HUES64 (cell line): Measurements from ENCODE around the gene S100A16.

Source experiments
- H3K27ac ChIP-seq: 2 replicates; pipeline ENCODE4 v1.7.0; 2013; ENCODE audit warnings: low read depth, low read length, inconsistent platforms
- H3K27me3 ChIP-seq: 2 replicates; pipeline ENCODE4 v1.6.1; 2013; ENCODE audit warnings: mild to moderate bottlenecking, low read length; ENCODE audit not compliant: insufficient read depth
- H3K36me3 ChIP-seq: 2 replicates; pipeline ENCODE4 v1.6.1; 2013; ENCODE audit warnings: mild to moderate bottlenecking, low read length; ENCODE audit not compliant: insufficient read depth
- H3K4me1 ChIP-seq: 2 replicates; pipeline ENCODE4 v1.6.1; 2013; ENCODE audit warnings: mild to moderate bottlenecking, low read length, moderate library complexity; ENCODE audit not compliant: insufficient read depth
- H3K4me3 ChIP-seq: 2 replicates; pipeline ENCODE4 v1.5.1; 2013; ENCODE audit warnings: mild to moderate bottlenecking, low read length, moderate library complexity
- H3K9ac ChIP-seq: 2 replicates; pipeline ENCODE4 v1.6.1; 2013; ENCODE audit warnings: mild to moderate bottlenecking, low read depth, low read length
- H3K9me3 ChIP-seq: 2 replicates; pipeline ENCODE4 v1.6.1; 2013; ENCODE audit warnings: low read depth, low read length; ENCODE audit not compliant: insufficient read depth
- WGBS: fragments of 150-250, 120-280 bp; methylation state at CpG from one replicate; pipeline ENCODE4 v1.1.7; 2013; ENCODE audit warnings: missing lambda C conversion rate; 5-methylcytosine and 5-hydroxymethylcytosine counted together

The S100A16 gene

GRCh38 chr1:153627715-153628626 lies 15.0 kb upstream of the S100A16 start, which contains the start of gene S100A1:
S100A1 (plus strand) TSS chr1:153628434; CDS start chr1:153630522, 2,088 bp downstream.
- Histone ChIP-seq H3K4me3 (peak within 1 kb of the TSS; percentile 75), H3K27me3 (no peaks in the 10 kb centered on the region), H3K9me3 (no peaks in the 10 kb centered on the region), H3K27ac (peak within 1 kb of the TSS; percentile 76), H3K9ac (peak within 1 kb of the TSS; percentile 77), H3K4me1 (peaks cover 15% of the 10 kb centered on the region), H3K36me3 (peaks cover 7% of the 10 kb centered on the region)
- WGBS, result 74% methylated on average over 10 of the region's 10 CpGs

GRCh38 chr1:153626904-153627714 lies 14.2 kb upstream of the S100A16 start, which contains the start of gene S100A13:
S100A13 (minus strand) TSS chr1:153627505; CDS start chr1:153626472, 1,033 bp downstream.
- H3K9me3 ChIP-seq, result no peaks in the 10 kb centered on the region
- H3K27ac ChIP-seq, result peak within 1 kb of the TSS; percentile 76
- 6% methylated on average over 28 of the region's 28 CpGs for WGBS
- H3K9ac ChIP-seq, result peak within 1 kb of the TSS; percentile 77
- peaks cover 15% of the 10 kb centered on the region for H3K4me1 ChIP-seq
- no peaks in the 10 kb centered on the region for H3K27me3 ChIP-seq
- H3K36me3 ChIP-seq, result peaks cover 15% of the 10 kb centered on the region
- peak within 1 kb of the TSS; percentile 75 for H3K4me3 ChIP-seq

- WGBS, result 76% methylated on average over 3 of the region's 3 CpGs
- H3K4me3 ChIP-seq, result peak overlapping the region; percentile 75
- H3K9ac ChIP-seq, result peak overlapping the region; percentile 77
- H3K9me3 ChIP-seq, result no peaks in the 10 kb centered on the region
- peaks cover 18% of the 10 kb centered on the region for H3K36me3 ChIP-seq
- H3K4me1 ChIP-seq, result peaks cover 15% of the 10 kb centered on the region
- H3K27me3 ChIP-seq, result no peaks in the 10 kb centered on the region
- H3K27ac ChIP-seq, result peak overlapping the region; percentile 76
Observed at GRCh38 chr1:153626477-153626903, 13.6 kb upstream of the S100A16 start.

GRCh38 chr1:153624965-153625611 lies 12.2 kb upstream of the S100A16 start:
- Histone ChIP-seq H3K27me3 (no peaks in the 10 kb centered on the region), H3K4me3 (no peak overlapping the region), H3K9me3 (no peaks in the 10 kb centered on the region), H3K36me3 (peaks cover 23% of the 10 kb centered on the region), H3K9ac (no peak overlapping the region), H3K27ac (no peak overlapping the region), H3K4me1 (peaks cover 15% of the 10 kb centered on the region)
- whole genome bisulfite sequencing, result 96% methylated on average over 10 of the region's 10 CpGs

- H3K36me3 ChIP-seq, result peaks cover 39% of the 10 kb centered on the region
- WGBS, result 40% methylated on average over 7 of the region's 7 CpGs
- peaks cover 15% of the 10 kb centered on the region for H3K4me1 ChIP-seq
Observed at GRCh38 chr1:153623101-153623500, 10.2 kb upstream of the S100A16 start.

GRCh38 chr1:153619171-153619570 lies 6.2 kb upstream of the S100A16 start:
- 97% methylated on average over 6 of the region's 6 CpGs for WGBS
- H3K9me3 ChIP-seq, result no peaks in the 10 kb centered on the region
- peaks cover 31% of the 10 kb centered on the region for H3K36me3 ChIP-seq
- no peak overlapping the region for H3K9ac ChIP-seq
- no peak overlapping the region for H3K27ac ChIP-seq
- no peak overlapping the region for H3K4me3 ChIP-seq
- no peaks in the 10 kb centered on the region for H3K27me3 ChIP-seq
- peaks cover 7% of the 10 kb centered on the region for H3K4me1 ChIP-seq

More at GRCh38 chr1:153623101-153623500, 10.2 kb upstream of the S100A16 start:
- H3K4me3 ChIP-seq, result no peak overlapping the region
- H3K9ac ChIP-seq, result no peak overlapping the region
- H3K27ac ChIP-seq, result no peak overlapping the region
- H3K9me3 ChIP-seq, result no peaks in the 10 kb centered on the region
- H3K27me3 ChIP-seq, result no peaks in the 10 kb centered on the region

- H3K4me3 ChIP-seq, result no peak overlapping the region
- H3K9me3 ChIP-seq, result no peaks in the 10 kb centered on the region
- 94% methylated on average over 5 of the region's 6 CpGs for WGBS
- H3K36me3 ChIP-seq, result peaks cover 29% of the 10 kb centered on the region
- no peak overlapping the region for H3K9ac ChIP-seq
- peaks cover 2% of the 10 kb centered on the region; the same call in 1 of the 2 replicates for H3K4me1 ChIP-seq
- H3K27me3 ChIP-seq, result no peaks in the 10 kb centered on the region
- no peak overlapping the region for H3K27ac ChIP-seq
Observed at GRCh38 chr1:153617663-153618062, 4.7 kb upstream of the S100A16 start.

GRCh38 chr1:153616917-153617311 lies 4.0 kb upstream of the S100A16 start:
- 84% methylated on average over 5 of the region's 5 CpGs for WGBS
- Histone ChIP-seq H3K4me3 (no peak overlapping the region), H3K36me3 (peaks cover 23% of the 10 kb centered on the region), H3K27me3 (no peaks in the 10 kb centered on the region), H3K9ac (no peak overlapping the region), H3K9me3 (no peaks in the 10 kb centered on the region), H3K27ac (no peak overlapping the region), H3K4me1 (peaks cover 9% of the 10 kb centered on the region)

GRCh38 chr1:153616144-153616916 lies 3.4 kb upstream of the S100A16 start, which contains the start of gene S100A14:
S100A14 (minus strand) TSS chr1:153616325; CDS start chr1:153615858, 467 bp downstream.
- no peak within 1 kb of the TSS for H3K27ac ChIP-seq
- no peak within 1 kb of the TSS for H3K9ac ChIP-seq
- H3K27me3 ChIP-seq, result no peaks in the 10 kb centered on the region
- H3K9me3 ChIP-seq, result no peaks in the 10 kb centered on the region
- no peak within 1 kb of the TSS for H3K4me3 ChIP-seq
- H3K4me1 ChIP-seq, result peaks cover 14% of the 10 kb centered on the region
- H3K36me3 ChIP-seq, result peaks cover 21% of the 10 kb centered on the region
- WGBS, result 83% methylated on average over 10 of the region's 10 CpGs

- WGBS, result 85% methylated on average over 2 of the region's 2 CpGs
Observed at GRCh38 chr1:153615406-153615805, 2.5 kb upstream of the S100A16 start.

More at GRCh38 chr1:153615406-153615805, 2.5 kb upstream of the S100A16 start:
- H3K36me3 ChIP-seq, result peaks cover 17% of the 10 kb centered on the region
- no peaks in the 10 kb centered on the region for H3K9me3 ChIP-seq
- no peak overlapping the region for H3K4me3 ChIP-seq
- H3K27ac ChIP-seq, result no peak overlapping the region
- peaks cover 15% of the 10 kb centered on the region for H3K4me1 ChIP-seq
- no peaks in the 10 kb centered on the region for H3K27me3 ChIP-seq
- H3K9ac ChIP-seq, result no peak overlapping the region
